Right lobe of liver (tissue), 6 donors: Measurements from ENCODE around the gene MYL9. TPM values are rescaled to one million over a fixed set of nuclear protein-coding genes. Genes with fewer than 3 reads are reported as not detected.
A peak's percentile ranks its signal among the peaks of the same experiment; 100 is the strongest.

Source experiments
- ATAC-seq, 4 donors: fragments of 200-7000 bp; cut with Tn5 transposase; one replicate each; pipeline ENCODE4 v1.9.1; 2020; ENCODE audit warnings: mild to moderate bottlenecking in 4 of 4, moderate library complexity in 4 of 4
- DNase-seq, 3 donors: peaks; one replicate each; pipeline ENCODE4 v3.0.0-alpha.2; 2020
- H3K27ac ChIP-seq, 3 donors: fragments of 200-600 bp; one replicate each; pipeline ENCODE4 v1.8.0; 2022
- H3K27me3 ChIP-seq, 2 donors: fragments of 200-600 bp; one replicate each; pipeline ENCODE4 v1.8.0; 2022
- H3K36me3 ChIP-seq, 4 donors: fragments of 200-600 bp; sonication (generic) in 1 of 4; one replicate each; pipeline versions ENCODE4 v1.5.1 to v1.8.0; 2017 to 2022; ENCODE audit warnings: control low read depth in 1 of 4
- H3K4me1 ChIP-seq, 4 donors: fragments of 200-600 bp; sonication (generic) in 1 of 4; one replicate each; pipeline versions ENCODE4 v1.5.1 to v1.8.0; 2017 to 2022; ENCODE audit warnings: control low read depth in 1 of 4
- H3K4me3 ChIP-seq, 3 donors: fragments of 200-600 bp; one replicate each; pipeline ENCODE4 v1.8.0; 2022
- H3K9me3 ChIP-seq, 4 donors: fragments of 200-600 bp; sonication (generic) in 1 of 4; one replicate each; pipeline versions ENCODE4 v1.5.1 to v1.8.0; 2017 to 2022; ENCODE audit warnings: control low read depth in 1 of 4
- CTCF ChIP-seq, 4 donors: fragments of 200-600 bp in 3 of 4; fragments of 450-650 bp in 1 of 4; IDR thresholded peaks; one replicate each; pipeline versions ENCODE4 v1.5.1 to v1.8.0; 2016 to 2022; ENCODE audit warnings: antibody characterized with exemption in 4 of 4, mild to moderate bottlenecking in 2 of 4
- POLR2A ChIP-seq: fragments of 450-650 bp; IDR thresholded peaks from one replicate; pipeline ENCODE4 v1.6.1; 2017; ENCODE audit warnings: antibody characterized with exemption, mild to moderate bottlenecking
- WGBS: methylation state at CpG from one replicate; pipeline ENCODE4 v1.1.6; 2018; ENCODE audit warnings: low coverage, low lambda C conversion rate; ENCODE audit not compliant: insufficient coverage; ENCODE audit errors: missing lambda C conversion rate; 5-methylcytosine and 5-hydroxymethylcytosine counted together
- intact Hi-C, 2 donors: fragments of 100-400 bp; cut with DNase I; formaldehyde crosslinking; loops; one replicate each; pipeline versions ENCODE4 v1.11.2 to v1.14.1; 2022
- total RNA-seq, 6 experiments: library from RNA; depleted of rRNA in 2 of 6; stranded (reverse); fragments of >200 nt in 2 of 6; fragmentation: NEBNext Ultra II Directional in 3 of 6; extraction: Animal tissue kit (Norgen Biotek cat#: 25700) in 3 of 6; gene quantifications; one replicate each; pipeline versions ENCODE4 v1.1.0 to v1.2.4, GENCODE V29; 2016 to 2023
- donor health status: DM: no; HTN: yes; CAD: no.
- donor health status: DM: no; HTN: no; CAD: no.
- donor health status: DM: no; HTN: no; CAD: no.
- donor health status: DM: no; HTN: yes; CAD: no.
- donor health status: DM: no; HTN: yes; CAD: no.

The MYL9 gene
- total RNA-seq, 6 experiments from 2014 or later = 7.7 to 44.2 (median 18.1) TPM

DNA sequence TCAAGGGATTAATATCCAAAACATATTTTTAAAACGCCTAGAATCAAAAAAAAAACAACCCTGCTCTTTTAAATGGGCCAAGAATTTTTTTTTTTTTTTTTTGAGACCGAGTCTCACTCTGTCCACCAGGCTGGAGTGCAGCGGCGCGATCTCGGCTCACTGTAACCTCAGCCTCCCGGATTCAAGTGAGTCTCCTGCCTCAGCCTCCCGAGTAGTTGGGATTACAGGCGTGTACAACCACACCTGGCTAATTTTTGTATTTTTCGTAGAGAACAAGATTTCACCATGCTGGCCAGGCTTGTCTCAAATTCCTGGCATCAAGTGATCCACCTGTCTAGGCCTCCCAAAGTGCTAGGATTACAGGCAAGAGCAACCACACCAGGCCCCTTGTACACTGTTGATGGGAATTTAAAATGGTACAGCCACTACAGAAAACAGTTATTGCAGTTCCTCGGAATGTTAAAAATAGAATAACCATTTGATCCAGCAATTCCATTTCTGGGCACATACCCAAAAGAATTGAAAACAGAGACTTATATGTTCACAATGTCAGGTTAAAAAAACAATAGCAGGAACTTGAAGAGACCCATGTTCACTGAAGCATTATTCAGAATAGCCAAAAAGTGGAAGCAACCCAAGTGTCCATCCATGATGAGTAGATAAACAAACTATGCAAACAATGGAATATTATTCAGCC lies 3.1 kb upstream of the MYL9 start:
- TF ChIP-seq CTCF (IDR thresholded peaks at IDR 0.05) = no peak
- no peak for TF ChIP-seq POLR2A
- no peak overlapping the region for H3K4me3 ChIP-seq
- no peaks in the 10 kb centered on the region for H3K9me3 ChIP-seq
- no peaks in the 10 kb centered on the region for H3K27me3 ChIP-seq
- no peaks in the 10 kb centered on the region for H3K36me3 ChIP-seq
- DNase-seq = no peak
- intact Hi-C loops = no loop called here
- WGBS = 82% methylated on average over 11 of the region's 11 CpGs
- H3K4me1 ChIP-seq = no peaks in the 10 kb centered on the region
- H3K27ac ChIP-seq = no peak overlapping the region
- ATAC-seq = no peak

- Histone ChIP-seq H3K36me3 (no peaks in the 10 kb centered on the region), H3K9me3 (no peaks in the 10 kb centered on the region), H3K4me1 (no peaks in the 10 kb centered on the region), H3K4me3 (peak overlapping the region; percentile 36 to 44 (median 41)), H3K27ac (peak overlapping the region; percentile 15 to 57 (median 33)), H3K27me3 (no peaks in the 10 kb centered on the region)
- WGBS = 58% methylated on average over 15 of the region's 41 CpGs
- ATAC-seq (no peak), DNase-seq (no peak)
- TF ChIP-seq CTCF (IDR thresholded peaks at IDR 0.05) = no peak
- intact Hi-C loops = no loop called here
Measured at GRCh38 chr20:36540551-36541211, 638 bp upstream of the MYL9 start.

DNA sequence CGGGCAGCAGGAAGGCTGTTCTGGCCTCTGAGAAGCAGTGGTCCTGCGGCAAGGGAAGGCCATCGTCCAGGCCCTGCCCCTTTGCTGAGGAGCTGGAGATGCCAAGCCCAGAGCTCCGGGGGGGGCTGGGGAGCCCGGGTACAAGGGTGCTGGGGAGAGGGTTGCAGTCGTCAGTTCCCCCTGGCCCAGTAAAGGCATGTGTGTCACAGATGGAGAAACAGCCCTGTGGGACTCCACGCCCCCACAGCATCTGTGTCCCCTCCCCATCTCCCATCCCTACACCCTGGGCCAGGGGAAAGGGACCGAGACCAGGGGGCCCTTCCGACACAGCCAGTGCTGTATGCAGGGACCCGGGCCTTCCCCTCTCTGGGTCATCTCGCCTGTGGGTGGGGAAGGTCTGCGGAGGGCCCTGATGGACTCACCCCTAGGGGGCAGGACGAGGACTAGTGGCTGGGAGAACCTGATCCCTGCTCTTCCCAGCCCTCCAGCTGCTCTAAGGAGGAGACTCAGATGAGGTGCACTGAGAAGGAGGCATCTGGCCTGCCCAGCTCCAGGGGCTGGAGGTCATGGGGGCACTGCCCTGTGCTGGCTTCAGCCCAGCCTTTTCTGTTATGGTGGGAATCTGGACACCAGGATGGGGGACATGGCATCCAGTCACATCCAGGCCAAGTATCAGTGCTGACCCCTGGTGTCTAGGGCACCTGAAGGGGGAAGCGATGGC lies 609 bp downstream of the MYL9 start:
- Histone ChIP-seq H3K36me3 (no peaks in the 10 kb centered on the region), H3K27ac (peak overlapping the region; percentile 26 to 81 (median 57)), H3K4me3 (peak overlapping the region; percentile 36 to 44 (median 41)), H3K27me3 (no peaks in the 10 kb centered on the region), H3K9me3 (no peaks in the 10 kb centered on the region), H3K4me1 (no peaks in the 10 kb centered on the region)
- intact Hi-C loops = no loop called here
- DNase-seq = no peak
- peak; percentile 7 to 25 (median 14) for ATAC-seq
- WGBS = no CpG with 5 or more reads among the region's 14 CpGs
- TF ChIP-seq POLR2A = no peak
- peak in 3 of 4 donors; percentile 18 to 22 (median 20) for TF ChIP-seq CTCF (IDR thresholded peaks at IDR 0.05)

GRCh38 chr20:36542516-36543183 lies 1.3 kb downstream of the MYL9 start:
- ATAC-seq = no peak
- H3K36me3 ChIP-seq = no peaks in the 10 kb centered on the region
- H3K4me1 ChIP-seq = no peaks in the 10 kb centered on the region
- H3K9me3 ChIP-seq = no peaks in the 10 kb centered on the region
- H3K4me3 ChIP-seq = peak overlapping the region; percentile 36 to 44 (median 41)
- H3K27me3 ChIP-seq = no peaks in the 10 kb centered on the region
- DNase-seq = no peak
- peak overlapping the region; percentile 26 to 81 (median 57) for H3K27ac ChIP-seq
- intact Hi-C loops = no loop called here
- no CpG with 5 or more reads among the region's 10 CpGs for WGBS
- no peak for TF ChIP-seq POLR2A
- no peak for TF ChIP-seq CTCF (IDR thresholded peaks at IDR 0.05)
